HEK293 (cell line): ENCODE results near the gene SOX5.

Experiments
- CTCF ChIA-PET: fragments of 350-600 bp; formaldehyde crosslinking; extraction: SDS; loops from one replicate; lab custom pipeline; 2021; ENCODE audit warnings: antibody characterized with exemption; lab: Yijun Ruan, JAX
- POLR2A ChIA-PET: fragments of 300-600 bp; formaldehyde crosslinking; extraction: SDS; loops from one replicate; lab custom pipeline; 2020; ENCODE audit warnings: antibody characterized with exemption, inconsistent platforms; lab: Yijun Ruan, JAX
- H3K27ac ChIP-seq: fragments of 200-500 bp; sonication (Bioruptor generic); 2 replicates; pipeline ENCODE4 v1.5.1; 2014; ENCODE audit warnings: low read depth, low read length, control low read depth, inconsistent platforms; ENCODE audit errors: extremely low read depth
- H3K36me3 ChIP-seq, 2 experiments: fragments of 200-500 bp in 1 of 2; sonication (Bioruptor generic) in 1 of 2; 1 replicate in 1 of 2; 2 replicates in 1 of 2; pipeline ENCODE4 v1.5.1; 2014 to 2017; ENCODE audit warnings: inconsistent platforms in 2 of 2, low read length in 2 of 2; ENCODE audit not compliant: control insufficient read depth in 2 of 2, insufficient read depth in 1 of 2
- H3K4me1 ChIP-seq: fragments of 200-500 bp; sonication (Bioruptor generic); 2 replicates; pipeline ENCODE4 v1.5.1; 2014; ENCODE audit warnings: mild to moderate bottlenecking, low read length, inconsistent platforms; ENCODE audit not compliant: control insufficient read depth, insufficient read depth
- H3K4me3 ChIP-seq: 2 replicates; pipeline ENCODE4 v1.5.1; 2011; ENCODE audit warnings: low read depth, mild to moderate bottlenecking, control low read depth, low read length, moderate library complexity
- H3K9me3 ChIP-seq: fragments of 200-500 bp; sonication (Bioruptor generic); 2 replicates; pipeline ENCODE4 v1.5.1; 2014; ENCODE audit warnings: low read depth, low read length, inconsistent platforms; ENCODE audit not compliant: control insufficient read depth, insufficient read depth
- EGR2 ChIP-seq: fragments of 450-650 bp; formaldehyde crosslinking; IDR thresholded peaks from 2 replicates; pipeline ENCODE4 v1.5.1; 2016; ENCODE audit warnings: low read depth, missing biosample characterization, missing genetic modification characterization
- FEZF1 ChIP-seq: fragments of 450-650 bp; formaldehyde crosslinking; IDR thresholded peaks from 2 replicates; pipeline ENCODE4 v1.5.1; 2016; ENCODE audit warnings: missing biosample characterization, missing genetic modification characterization
- GLIS1 ChIP-seq: fragments of 450-650 bp; formaldehyde crosslinking; IDR thresholded peaks from 2 replicates; pipeline ENCODE4 v1.5.1; 2016; ENCODE audit warnings: missing biosample characterization, missing genetic modification characterization
- KLF16 ChIP-seq: fragments of 450-650 bp; formaldehyde crosslinking; IDR thresholded peaks from 2 replicates; pipeline ENCODE4 v1.5.1; 2017; ENCODE audit warnings: missing biosample characterization, missing genetic modification characterization
- SP3 ChIP-seq: fragments of 450-650 bp; formaldehyde crosslinking; IDR thresholded peaks from 2 replicates; pipeline ENCODE4 v1.5.1; 2016; ENCODE audit warnings: missing biosample characterization, missing genetic modification characterization
- ZBTB17 ChIP-seq: fragments of 450-650 bp; formaldehyde crosslinking; IDR thresholded peaks from 2 replicates; pipeline ENCODE4 v1.5.1; 2016; ENCODE audit warnings: missing biosample characterization, missing genetic modification characterization
- ZEB2 ChIP-seq: fragments of 450-650 bp; formaldehyde crosslinking; IDR thresholded peaks from 2 replicates; pipeline ENCODE4 v1.5.1; 2016; ENCODE audit warnings: missing biosample characterization, missing genetic modification characterization
- ZFP3 ChIP-seq: fragments of 450-650 bp; formaldehyde crosslinking; IDR thresholded peaks from 2 replicates; pipeline ENCODE4 v1.5.1; 2016; ENCODE audit warnings: low read depth, missing biosample characterization, missing genetic modification characterization
- ZNF10 ChIP-seq: fragments of 450-650 bp; formaldehyde crosslinking; IDR thresholded peaks from 2 replicates; pipeline ENCODE4 v1.5.1; 2017; ENCODE audit warnings: missing biosample characterization, missing genetic modification characterization
- ZNF266 ChIP-seq: fragments of 450-650 bp; formaldehyde crosslinking; IDR thresholded peaks from 2 replicates; pipeline ENCODE4 v1.5.1; 2016; ENCODE audit warnings: missing biosample characterization, missing genetic modification characterization, low read depth
- ZNF324 ChIP-seq: fragments of 450-650 bp; formaldehyde crosslinking; IDR thresholded peaks from 2 replicates; pipeline ENCODE4 v1.5.1; 2016; ENCODE audit warnings: missing biosample characterization, missing genetic modification characterization
- ZNF341 ChIP-seq: fragments of 450-650 bp; formaldehyde crosslinking; IDR thresholded peaks from 2 replicates; pipeline ENCODE4; 2016; ENCODE audit warnings: low read depth, missing biosample characterization, missing genetic modification characterization
- ZNF404 ChIP-seq: fragments of 450-650 bp; formaldehyde crosslinking; IDR thresholded peaks from 2 replicates; pipeline ENCODE4 v1.5.1; 2017; ENCODE audit warnings: missing biosample characterization, missing genetic modification characterization
- ZNF416 ChIP-seq: fragments of 450-650 bp; formaldehyde crosslinking; IDR thresholded peaks from 2 replicates; pipeline ENCODE4 v1.5.1; 2016; ENCODE audit warnings: missing biosample characterization, missing genetic modification characterization
- ZNF48 ChIP-seq: fragments of 450-650 bp; formaldehyde crosslinking; IDR thresholded peaks from 2 replicates; pipeline ENCODE4 v1.5.1; 2016; ENCODE audit warnings: missing biosample characterization, missing genetic modification characterization
- ZNF530 ChIP-seq: fragments of 450-650 bp; formaldehyde crosslinking; IDR thresholded peaks from 2 replicates; pipeline ENCODE4 v1.5.1; 2016; ENCODE audit warnings: low read depth, missing biosample characterization, missing genetic modification characterization
- ZNF548 ChIP-seq: fragments of 450-650 bp; formaldehyde crosslinking; IDR thresholded peaks from 2 replicates; pipeline ENCODE4 v1.5.1; 2016; ENCODE audit warnings: missing biosample characterization, missing genetic modification characterization
- ZNF585B ChIP-seq: fragments of 450-650 bp; formaldehyde crosslinking; IDR thresholded peaks from 2 replicates; pipeline ENCODE4 v1.5.1; 2016; ENCODE audit warnings: missing biosample characterization, missing genetic modification characterization
- ZNF621 ChIP-seq: fragments of 450-650 bp; formaldehyde crosslinking; IDR thresholded peaks from 2 replicates; pipeline ENCODE4 v1.5.1; 2017; ENCODE audit warnings: missing biosample characterization, missing genetic modification characterization
- ZNF623 ChIP-seq: fragments of 450-650 bp; formaldehyde crosslinking; IDR thresholded peaks from 2 replicates; pipeline ENCODE4 v1.5.1; 2016; ENCODE audit warnings: missing biosample characterization, missing genetic modification characterization
- ZNF791 ChIP-seq: fragments of 450-650 bp; formaldehyde crosslinking; IDR thresholded peaks from 2 replicates; pipeline ENCODE4 v1.5.1; 2016; ENCODE audit warnings: missing biosample characterization, missing genetic modification characterization
- TF ChIP-seq, protein P1 (sequence below): fragments of 450-650 bp; IDR thresholded peaks from 2 replicates; pipeline ENCODE4 v1.5.1; 2018; ENCODE audit warnings: missing biosample characterization, mild to moderate bottlenecking, missing genetic modification characterization
- TF ChIP-seq, protein P2 (sequence below): fragments of 450-650 bp; formaldehyde crosslinking; IDR thresholded peaks from 2 replicates; pipeline ENCODE4 v1.5.1; 2016; ENCODE audit warnings: missing biosample characterization, missing genetic modification characterization
- TF ChIP-seq, protein P3 (sequence below): fragments of 450-650 bp; formaldehyde crosslinking; IDR thresholded peaks from 2 replicates; pipeline ENCODE4 v1.5.1; 2016; ENCODE audit warnings: missing biosample characterization, missing genetic modification characterization
- TF ChIP-seq, protein P4 (sequence below): fragments of 450-650 bp; formaldehyde crosslinking; IDR thresholded peaks from 2 replicates; pipeline ENCODE4 v1.5.1; 2016; ENCODE audit warnings: missing biosample characterization, missing genetic modification characterization
- TF ChIP-seq, protein P5 (sequence below): fragments of 450-650 bp; formaldehyde crosslinking; IDR thresholded peaks from 2 replicates; pipeline ENCODE4 v1.5.1; 2016; ENCODE audit warnings: missing biosample characterization, missing genetic modification characterization
- TF ChIP-seq, protein P6 (sequence below): fragments of 450-650 bp; formaldehyde crosslinking; IDR thresholded peaks from 2 replicates; pipeline ENCODE4 v1.5.1; 2017; ENCODE audit warnings: missing biosample characterization, missing genetic modification characterization

The SOX5 gene

DNA sequence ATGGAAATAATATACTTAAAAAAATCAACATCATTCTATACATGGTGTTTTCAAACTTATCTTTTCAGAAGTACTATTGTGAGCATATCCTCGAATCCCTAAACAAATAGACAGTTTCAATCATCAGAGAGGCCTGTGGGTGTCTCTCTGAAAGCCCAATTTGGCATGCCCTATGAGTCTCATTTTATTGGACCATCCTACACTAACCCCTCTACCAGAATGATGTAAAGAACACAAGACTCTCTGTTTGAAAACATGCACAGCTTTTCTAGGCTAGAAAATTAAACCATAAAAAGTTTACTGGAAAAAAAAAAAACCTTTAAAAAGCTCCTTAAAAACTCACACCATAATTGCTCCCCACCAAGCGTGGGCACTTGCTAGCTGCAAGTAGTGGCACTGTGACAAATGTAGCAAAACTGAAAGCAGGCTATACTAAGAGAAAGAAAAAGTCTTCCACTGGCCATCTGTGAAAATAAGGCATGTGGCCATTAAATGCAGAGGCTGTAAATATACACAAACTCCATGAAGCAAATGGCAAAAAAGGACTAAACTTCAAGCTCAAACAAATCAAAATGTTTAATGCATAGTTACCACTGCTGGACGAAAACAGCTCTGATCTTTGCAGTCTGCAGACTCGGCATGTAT is 394.2 kb downstream of the SOX5 start (continued):
- TF ChIP-seq, protein P1, sequence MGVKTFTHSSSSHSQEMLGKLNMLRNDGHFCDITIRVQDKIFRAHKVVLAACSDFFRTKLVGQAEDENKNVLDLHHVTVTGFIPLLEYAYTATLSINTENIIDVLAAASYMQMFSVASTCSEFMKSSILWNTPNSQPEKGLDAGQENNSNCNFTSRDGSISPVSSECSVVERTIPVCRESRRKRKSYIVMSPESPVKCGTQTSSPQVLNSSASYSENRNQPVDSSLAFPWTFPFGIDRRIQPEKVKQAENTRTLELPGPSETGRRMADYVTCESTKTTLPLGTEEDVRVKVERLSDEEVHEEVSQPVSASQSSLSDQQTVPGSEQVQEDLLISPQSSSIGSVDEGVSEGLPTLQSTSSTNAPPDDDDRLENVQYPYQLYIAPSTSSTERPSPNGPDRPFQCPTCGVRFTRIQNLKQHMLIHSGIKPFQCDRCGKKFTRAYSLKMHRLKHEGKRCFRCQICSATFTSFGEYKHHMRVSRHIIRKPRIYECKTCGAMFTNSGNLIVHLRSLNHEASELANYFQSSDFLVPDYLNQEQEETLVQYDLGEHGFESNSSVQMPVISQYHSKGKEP = no peak
- TF ChIP-seq, protein P2, sequence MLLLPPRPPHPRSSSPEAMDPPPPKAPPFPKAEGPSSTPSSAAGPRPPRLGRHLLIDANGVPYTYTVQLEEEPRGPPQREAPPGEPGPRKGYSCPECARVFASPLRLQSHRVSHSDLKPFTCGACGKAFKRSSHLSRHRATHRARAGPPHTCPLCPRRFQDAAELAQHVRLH (tag by site-specific recombination) = no peak
- TF ChIP-seq, all 188 proteins: peak for 2

DNA sequence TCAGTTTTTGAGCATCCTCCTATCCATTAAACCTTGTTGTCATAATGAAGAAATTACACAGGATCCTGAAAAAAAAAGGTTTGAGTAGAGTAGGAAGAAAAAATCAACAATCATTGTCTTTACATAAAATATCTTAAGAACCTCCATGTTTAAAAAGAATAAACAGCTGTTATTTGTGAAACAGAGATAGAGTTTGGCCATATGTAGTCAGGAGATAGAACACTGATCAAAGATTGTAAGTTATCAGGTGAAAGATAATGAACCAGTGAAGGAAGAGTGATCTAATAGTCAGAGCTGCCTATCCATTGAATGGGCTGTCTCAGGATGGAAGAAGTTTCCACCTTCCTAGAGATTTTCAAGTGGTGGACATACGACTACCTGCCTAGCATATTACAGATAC is 397.1 kb downstream of the SOX5 start:
- H3K4me1 ChIP-seq = no peaks in the 10 kb centered on the region
- no peaks in the 10 kb centered on the region for H3K36me3 ChIP-seq
- no peak overlapping the region for H3K4me3 ChIP-seq
- no peak overlapping the region for H3K27ac ChIP-seq
- TF ChIP-seq ZNF791 (tag by site-specific recombination) (no peak), ZBTB17 (no peak), ZNF48 (no peak), KLF16 (tag by site-specific recombination) (no peak), ZNF621 (tag by site-specific recombination) (no peak), ZNF324 (tag by site-specific recombination) (no peak), FEZF1 (no peak), SP3 (tag by site-specific recombination) (no peak), ZFP3 (tag by site-specific recombination) (no peak)
- TF ChIP-seq, protein P3, sequence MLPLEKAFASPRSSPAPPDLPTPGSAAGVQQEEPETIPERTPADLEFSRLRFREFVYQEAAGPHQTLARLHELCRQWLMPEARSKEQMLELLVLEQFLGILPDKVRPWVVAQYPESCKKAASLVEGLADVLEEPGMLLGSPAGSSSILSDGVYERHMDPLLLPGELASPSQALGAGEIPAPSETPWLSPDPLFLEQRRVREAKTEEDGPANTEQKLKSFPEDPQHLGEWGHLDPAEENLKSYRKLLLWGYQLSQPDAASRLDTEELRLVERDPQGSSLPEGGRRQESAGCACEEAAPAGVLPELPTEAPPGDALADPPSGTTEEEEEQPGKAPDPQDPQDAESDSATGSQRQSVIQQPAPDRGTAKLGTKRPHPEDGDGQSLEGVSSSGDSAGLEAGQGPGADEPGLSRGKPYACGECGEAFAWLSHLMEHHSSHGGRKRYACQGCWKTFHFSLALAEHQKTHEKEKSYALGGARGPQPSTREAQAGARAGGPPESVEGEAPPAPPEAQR (tag by site-specific recombination) = no peak
- H3K9me3 ChIP-seq = no peaks in the 10 kb centered on the region
- POLR2A ChIA-PET = no interaction called here
- CTCF ChIA-PET = no interaction called here

DNA sequence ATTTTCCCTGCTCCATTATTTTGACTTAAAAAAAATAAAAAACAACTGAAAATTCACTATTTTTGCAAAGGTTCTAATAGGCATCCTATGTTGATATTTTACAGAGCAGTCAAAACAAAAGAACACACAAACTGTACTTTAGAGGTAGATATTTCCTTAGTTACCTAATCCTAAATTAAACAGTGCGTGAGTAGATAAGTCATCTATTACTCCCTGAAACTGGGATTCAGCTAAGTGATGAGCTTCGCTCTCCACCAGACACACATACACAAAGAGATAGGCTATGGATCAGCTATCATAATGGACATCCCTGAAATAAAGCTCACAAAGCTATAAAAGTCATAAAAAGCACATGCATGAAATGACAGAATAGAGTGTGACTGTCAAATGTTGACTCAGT is 398.7 kb downstream of the SOX5 start:
- TF ChIP-seq, protein P4, sequence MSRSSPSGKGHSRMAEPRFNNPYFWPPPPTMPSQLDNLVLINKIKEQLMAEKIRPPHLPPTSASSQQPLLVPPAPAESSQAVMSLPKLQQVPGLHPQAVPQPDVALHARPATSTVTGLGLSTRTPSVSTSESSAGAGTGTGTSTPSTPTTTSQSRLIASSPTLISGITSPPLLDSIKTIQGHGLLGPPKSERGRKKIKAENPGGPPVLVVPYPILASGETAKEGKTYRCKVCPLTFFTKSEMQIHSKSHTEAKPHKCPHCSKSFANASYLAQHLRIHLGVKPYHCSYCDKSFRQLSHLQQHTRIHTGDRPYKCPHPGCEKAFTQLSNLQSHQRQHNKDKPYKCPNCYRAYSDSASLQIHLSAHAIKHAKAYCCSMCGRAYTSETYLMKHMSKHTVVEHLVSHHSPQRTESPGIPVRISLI = no peak
- TF ChIP-seq ZNF585B (tag by site-specific recombination) (no peak), ZNF416 (tag by site-specific recombination) (no peak), ZFP3 (tag by site-specific recombination) (no peak), ZNF404 (no peak), GLIS1 (tag by site-specific recombination) (no peak), ZNF623 (tag by site-specific recombination) (no peak), ZNF341 (tag by site-specific recombination) (no peak), ZNF621 (tag by site-specific recombination) (no peak), ZNF10 (no peak), ZEB2 (tag by site-specific recombination) (no peak), ZNF548 (tag by site-specific recombination) (no peak), ZNF530 (tag by site-specific recombination) (no peak), ZNF266 (tag by site-specific recombination) (no peak), EGR2 (tag by site-specific recombination) (no peak)
- TF ChIP-seq, protein P5, sequence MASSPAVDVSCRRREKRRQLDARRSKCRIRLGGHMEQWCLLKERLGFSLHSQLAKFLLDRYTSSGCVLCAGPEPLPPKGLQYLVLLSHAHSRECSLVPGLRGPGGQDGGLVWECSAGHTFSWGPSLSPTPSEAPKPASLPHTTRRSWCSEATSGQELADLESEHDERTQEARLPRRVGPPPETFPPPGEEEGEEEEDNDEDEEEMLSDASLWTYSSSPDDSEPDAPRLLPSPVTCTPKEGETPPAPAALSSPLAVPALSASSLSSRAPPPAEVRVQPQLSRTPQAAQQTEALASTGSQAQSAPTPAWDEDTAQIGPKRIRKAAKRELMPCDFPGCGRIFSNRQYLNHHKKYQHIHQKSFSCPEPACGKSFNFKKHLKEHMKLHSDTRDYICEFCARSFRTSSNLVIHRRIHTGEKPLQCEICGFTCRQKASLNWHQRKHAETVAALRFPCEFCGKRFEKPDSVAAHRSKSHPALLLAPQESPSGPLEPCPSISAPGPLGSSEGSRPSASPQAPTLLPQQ (tag by site-specific recombination) = no peak
- TF ChIP-seq, protein P6, sequence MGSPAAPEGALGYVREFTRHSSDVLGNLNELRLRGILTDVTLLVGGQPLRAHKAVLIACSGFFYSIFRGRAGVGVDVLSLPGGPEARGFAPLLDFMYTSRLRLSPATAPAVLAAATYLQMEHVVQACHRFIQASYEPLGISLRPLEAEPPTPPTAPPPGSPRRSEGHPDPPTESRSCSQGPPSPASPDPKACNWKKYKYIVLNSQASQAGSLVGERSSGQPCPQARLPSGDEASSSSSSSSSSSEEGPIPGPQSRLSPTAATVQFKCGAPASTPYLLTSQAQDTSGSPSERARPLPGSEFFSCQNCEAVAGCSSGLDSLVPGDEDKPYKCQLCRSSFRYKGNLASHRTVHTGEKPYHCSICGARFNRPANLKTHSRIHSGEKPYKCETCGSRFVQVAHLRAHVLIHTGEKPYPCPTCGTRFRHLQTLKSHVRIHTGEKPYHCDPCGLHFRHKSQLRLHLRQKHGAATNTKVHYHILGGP (tag by site-specific recombination) = no peak
- TF ChIP-seq, all 188 proteins: peak for 0
- no peaks in the 10 kb centered on the region for H3K9me3 ChIP-seq
- H3K36me3 ChIP-seq = no peaks in the 10 kb centered on the region
- no peak overlapping the region for H3K4me3 ChIP-seq
- ChIA-PET POLR2A (no interaction called here), CTCF (no interaction called here)
- no peaks in the 10 kb centered on the region for H3K4me1 ChIP-seq
- no peak overlapping the region for H3K27ac ChIP-seq
